ACC112 (cell line): Measurements from ENCODE around the gene TCEAL4.
"Not testable (repeated sequence)": the region's sequence is repeated elsewhere in the genome, so short reads cannot be mapped to it uniquely, and the experiment has no call there.

Source experiments
- H2AFZ ChIP-seq: fragments of 200-600 bp; sonication (generic); one replicate; pipeline ENCODE4 v1.6.0; 2017; ENCODE audit warnings: antibody characterized with exemption, low read length; ENCODE audit not compliant: unreplicated experiment
- H3K27ac ChIP-seq: fragments of 200-600 bp; sonication (generic); 2 replicates; pipeline ENCODE4 v1.5.1; 2014; ENCODE audit warnings: low read depth, mild to moderate bottlenecking, antibody characterized with exemption, low read length, moderate library complexity
- H3K27me3 ChIP-seq: fragments of 200-600 bp; sonication (generic); 2 replicates; pipeline ENCODE4 v1.6.1; 2014; ENCODE audit warnings: mild to moderate bottlenecking, antibody characterized with exemption, low read length, moderate library complexity, mixed read lengths; ENCODE audit not compliant: insufficient read depth
- H3K36me3 ChIP-seq: fragments of 200-600 bp; sonication (generic); 2 replicates; pipeline ENCODE4 v1.6.1; 2016; ENCODE audit warnings: mild to moderate bottlenecking, antibody characterized with exemption, low read length, moderate library complexity, mixed read lengths; ENCODE audit not compliant: insufficient read depth
- H3K4me1 ChIP-seq: fragments of 200-600 bp; sonication (generic); one replicate; pipeline ENCODE4 v1.6.1; 2016; ENCODE audit warnings: low read length, mixed read lengths; ENCODE audit not compliant: insufficient read depth, unreplicated experiment, control insufficient read depth
- H3K4me3 ChIP-seq: fragments of 200-600 bp; sonication (generic); 2 replicates; pipeline ENCODE4 v1.5.1; 2014; ENCODE audit warnings: mild to moderate bottlenecking, low read depth, low read length
- H3K79me2 ChIP-seq: fragments of 200-600 bp; sonication (generic); one replicate; pipeline ENCODE4 v1.6.0; 2016; ENCODE audit warnings: low read length; ENCODE audit not compliant: control insufficient read depth, unreplicated experiment, insufficient read depth

TCEAL4 gene

GRCh38 chrX:103586659-103587058, 1.3 kb downstream of the TCEAL4 start:
- H3K27me3 ChIP-seq = no peaks in the 10 kb centered on the region
- H2AFZ ChIP-seq = no peak overlapping the region
- peak overlapping the region; percentile 92 for H3K4me3 ChIP-seq
- peaks cover 18% of the 10 kb centered on the region for H3K79me2 ChIP-seq
- H3K36me3 ChIP-seq = 0 out of 2 replicates have a peak, but pooled peaks cover 3% of the 10 kb centered on the region
- H3K27ac ChIP-seq = no peak overlapping the region
- no peaks in the 10 kb centered on the region for H3K4me1 ChIP-seq

DNA sequence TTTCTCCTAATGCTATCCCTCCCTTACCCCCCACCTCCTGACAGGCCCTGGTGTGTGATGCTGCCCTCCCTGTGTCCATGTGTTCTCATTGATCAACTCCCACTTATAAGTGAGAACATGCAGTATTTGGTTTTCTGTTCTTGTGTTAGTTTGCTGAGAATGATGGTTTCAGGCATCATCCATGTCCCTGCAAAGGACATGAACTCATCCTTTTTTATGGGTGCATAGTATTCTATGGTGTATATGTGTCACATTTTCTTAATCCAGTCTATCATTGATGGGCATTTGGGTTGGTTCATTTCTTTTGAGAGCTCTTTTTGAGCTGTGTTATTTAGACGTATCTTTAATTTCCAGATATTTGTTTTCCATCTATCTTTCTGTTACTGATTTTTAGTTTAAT, 7.0 kb downstream of the TCEAL4 start:
- not testable (repeated sequence) for H3K4me3 ChIP-seq, H3K4me1 ChIP-seq, H3K79me2 ChIP-seq, H3K27ac ChIP-seq, H3K36me3 ChIP-seq, H3K27me3 ChIP-seq, H2AFZ ChIP-seq

DNA sequence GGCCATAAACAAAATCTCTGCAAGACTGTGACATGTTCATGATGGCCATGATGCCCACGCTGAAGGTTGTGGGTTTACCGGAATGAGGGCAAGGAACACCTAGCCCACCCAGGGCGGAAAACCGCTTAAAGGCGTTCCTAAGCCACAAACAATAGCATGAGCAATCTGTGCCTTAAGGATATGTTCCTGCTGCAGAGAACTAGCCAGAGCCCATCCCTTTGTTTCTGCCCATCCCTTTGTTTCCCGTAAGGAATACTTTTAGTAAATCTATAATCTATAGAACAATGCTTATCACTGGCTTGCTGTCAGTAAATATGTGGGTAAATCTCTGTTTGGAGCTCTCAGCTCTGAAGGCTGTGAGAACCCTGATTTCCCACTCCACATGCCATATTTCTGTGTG, 9.9 kb downstream of the TCEAL4 start:
- not testable (repeated sequence) for H2AFZ ChIP-seq, H3K27me3 ChIP-seq, H3K27ac ChIP-seq, H3K4me3 ChIP-seq, H3K4me1 ChIP-seq, H3K36me3 ChIP-seq, H3K79me2 ChIP-seq

DNA sequence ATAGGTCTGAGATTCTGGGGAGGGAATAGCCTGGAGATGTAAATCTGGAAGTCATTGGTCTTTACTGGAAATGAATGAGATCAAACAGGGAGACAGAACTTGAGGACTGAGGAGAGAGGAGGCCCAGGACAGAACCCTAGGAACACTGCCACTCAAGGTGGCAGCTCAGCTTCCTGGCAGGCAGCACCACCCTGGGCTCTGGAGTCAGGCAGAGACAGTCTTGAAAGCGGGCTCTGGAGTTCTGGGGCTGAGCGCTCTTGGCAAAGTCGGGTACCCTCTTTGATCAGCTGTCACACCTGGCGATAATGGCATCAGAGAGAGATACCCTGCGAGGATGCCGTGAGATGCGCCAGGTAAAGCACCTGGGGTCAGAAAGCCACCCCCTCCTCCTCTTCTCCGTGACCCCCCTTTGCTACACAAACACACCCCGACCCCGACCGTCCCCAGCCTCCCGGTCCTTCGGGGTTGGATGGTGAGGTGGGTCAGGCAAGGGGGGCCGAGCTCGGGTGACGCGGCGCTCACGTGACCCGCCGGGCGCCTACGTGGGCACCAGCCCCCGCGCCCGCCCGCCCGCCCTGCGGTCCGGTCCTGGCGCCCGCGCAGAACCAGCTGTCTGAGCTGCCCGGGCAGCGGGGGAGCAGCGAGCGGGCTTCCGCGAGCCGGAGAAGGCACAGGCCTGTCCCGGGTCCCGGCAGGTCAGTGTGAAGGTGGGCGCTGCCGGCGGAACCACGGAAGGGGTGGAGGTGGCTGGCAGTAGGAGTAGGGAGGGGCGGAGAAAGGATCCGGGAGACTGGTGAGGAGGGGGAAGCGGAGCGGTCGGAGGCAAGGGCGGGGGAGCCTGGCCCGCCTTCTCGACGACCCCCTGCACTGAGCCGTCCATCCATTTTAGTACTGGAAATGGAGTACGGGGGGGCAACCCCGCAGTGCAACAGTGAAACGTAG, 22.3 kb downstream of the TCEAL4 start, which contains the start of gene TCEAL3:
TSS of gene TCEAL3 (plus strand) at position 600 of the 942 bp plus-strand sequence. CDS start 1,102 bp downstream, outside the sequence.
- Histone ChIP-seq H3K4me1 (peaks cover 10% of the 10 kb centered on the region), H3K79me2 (peaks cover 8% of the 10 kb centered on the region), H2AFZ (peak within 1 kb of the TSS; percentile 80), H3K36me3 (no peaks in the 10 kb centered on the region; the same call in 1 of the 2 replicates), H3K4me3 (peak within 1 kb of the TSS; percentile 86), H3K27me3 (no peaks in the 10 kb centered on the region), H3K27ac (peak within 1 kb of the TSS; percentile 67)

DNA sequence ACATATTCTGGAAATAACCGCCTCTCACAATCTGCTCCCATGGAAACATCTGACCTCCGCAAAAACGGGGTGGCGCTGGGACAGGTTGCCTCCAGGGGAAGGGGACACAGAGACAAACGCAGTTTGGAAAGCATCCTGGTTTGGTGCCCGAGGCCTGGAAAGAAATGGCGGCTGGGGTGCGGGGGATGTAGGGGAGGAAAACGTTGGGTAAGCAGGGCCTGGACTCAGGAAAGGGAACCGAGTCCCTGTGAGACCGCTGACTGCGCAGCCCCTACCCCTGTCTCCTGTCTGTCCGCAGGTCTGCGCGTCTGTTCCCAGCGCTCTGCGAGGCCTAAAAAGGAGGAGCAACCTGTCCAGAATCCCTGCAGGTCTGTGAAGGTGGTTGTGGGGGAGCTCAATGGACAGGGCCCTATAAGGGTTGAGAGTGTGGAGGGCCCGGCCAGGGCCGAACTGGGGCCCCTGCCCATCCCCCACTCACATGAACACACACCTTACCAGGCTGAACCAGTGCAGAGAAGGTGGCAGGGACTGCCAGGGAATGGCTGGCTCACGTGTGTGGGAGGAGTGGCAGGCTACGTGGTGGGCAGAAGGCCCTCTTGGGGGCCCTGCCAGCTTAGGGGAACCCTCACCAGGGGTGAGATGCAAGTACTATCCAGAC, 23.1 kb downstream of the TCEAL4 start:
- Histone ChIP-seq H2AFZ (no peak overlapping the region), H3K79me2 (peaks cover 8% of the 10 kb centered on the region), H3K4me3 (peak overlapping the region; percentile 86), H3K27me3 (no peaks in the 10 kb centered on the region), H3K27ac (peak overlapping the region; percentile 67; the same call in 1 of the 2 replicates), H3K4me1 (peaks cover 18% of the 10 kb centered on the region), H3K36me3 (no peaks in the 10 kb centered on the region; the same call in 1 of the 2 replicates)

DNA sequence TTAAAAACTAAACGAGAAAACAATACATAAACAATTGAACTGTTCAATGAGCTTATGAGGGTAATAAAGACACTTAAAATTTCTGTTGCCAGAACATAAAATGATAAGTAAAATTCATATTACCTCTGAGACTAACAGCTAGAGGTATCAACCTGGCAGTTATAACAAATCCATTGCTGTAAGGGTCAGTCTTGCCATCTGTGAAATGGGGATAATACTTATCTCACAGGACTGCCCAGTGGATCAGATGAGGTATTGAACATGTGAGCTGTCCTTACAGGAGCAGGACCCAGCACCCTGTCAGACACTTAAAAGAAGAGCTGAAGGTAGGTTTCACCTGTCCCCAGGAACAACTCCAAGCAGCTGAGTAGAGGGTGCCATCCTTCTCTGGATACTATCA, 25.0 kb downstream of the TCEAL4 start:
- Histone ChIP-seq H3K4me1 (peaks cover 27% of the 10 kb centered on the region), H3K4me3 (no peak overlapping the region), H2AFZ (no peak overlapping the region), H3K27ac (no peak overlapping the region), H3K79me2 (peaks cover 8% of the 10 kb centered on the region), H3K27me3 (no peaks in the 10 kb centered on the region), H3K36me3 (no peaks in the 10 kb centered on the region; the same call in 1 of the 2 replicates)

DNA sequence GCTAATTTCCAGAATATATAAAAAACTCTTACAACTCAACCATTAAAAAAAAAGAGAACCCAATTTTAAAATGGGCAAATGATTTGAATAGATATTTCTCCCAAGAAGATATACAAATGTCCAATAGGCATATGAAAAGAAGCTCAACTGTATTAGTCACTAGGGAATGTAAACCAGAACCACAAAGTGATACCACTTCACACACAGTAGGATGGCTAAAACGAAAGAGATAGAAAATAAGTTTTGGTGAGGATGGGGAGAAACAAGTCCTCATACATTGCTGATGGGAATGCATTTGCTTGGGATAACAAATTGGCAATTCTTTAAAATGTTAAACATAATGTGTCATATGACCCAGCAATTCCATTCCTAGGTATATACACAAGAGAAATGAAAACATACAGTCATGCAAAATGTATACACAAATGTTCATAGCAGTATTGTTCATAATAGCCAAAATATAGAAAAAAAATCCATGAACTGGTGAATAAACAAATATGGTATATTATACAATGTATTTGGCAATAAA, 28.1 kb downstream of the TCEAL4 start:
- no peak overlapping the region for H3K4me3 ChIP-seq
- no peaks in the 10 kb centered on the region; the same call in 1 of the 2 replicates for H3K36me3 ChIP-seq
- peak overlapping the region; percentile 23; the same call in 1 of the 2 replicates for H3K27ac ChIP-seq
- no peak overlapping the region for H2AFZ ChIP-seq
- peaks cover 32% of the 10 kb centered on the region for H3K4me1 ChIP-seq
- peaks cover 3% of the 10 kb centered on the region for H3K79me2 ChIP-seq
- H3K27me3 ChIP-seq = no peaks in the 10 kb centered on the region

GRCh38 chrX:103614999-103615398, 29.7 kb downstream of the TCEAL4 start:
- Histone ChIP-seq H3K4me1 (peaks cover 32% of the 10 kb centered on the region), H3K27me3 (no peaks in the 10 kb centered on the region), H2AFZ (no peak overlapping the region), H3K36me3 (peaks cover 9% of the 10 kb centered on the region), H3K27ac (peak overlapping the region; percentile 52), H3K79me2 (no peaks in the 10 kb centered on the region), H3K4me3 (no peak overlapping the region)

- Histone ChIP-seq H3K36me3 (peaks cover 10% of the 10 kb centered on the region), H3K27ac (peak overlapping the region; percentile 52), H2AFZ (no peak overlapping the region), H3K27me3 (no peaks in the 10 kb centered on the region), H3K79me2 (no peaks in the 10 kb centered on the region), H3K4me1 (peaks cover 32% of the 10 kb centered on the region), H3K4me3 (no peak overlapping the region)
Observed at GRCh38 chrX:103615781-103616371, 30.6 kb downstream of the TCEAL4 start.

- Histone ChIP-seq H3K27ac (peak overlapping the region; percentile 52; the same call in 1 of the 2 replicates), H3K27me3 (no peaks in the 10 kb centered on the region), H3K4me3 (no peak overlapping the region), H3K4me1 (peaks cover 32% of the 10 kb centered on the region), H2AFZ (no peak overlapping the region), H3K36me3 (peaks cover 13% of the 10 kb centered on the region; the same call in 1 of the 2 replicates), H3K79me2 (no peaks in the 10 kb centered on the region)
Observed at GRCh38 chrX:103616676-103617186, 31.4 kb downstream of the TCEAL4 start.
